Parietal lobe (tissue), 2 donors: ENCODE measurements around the gene RFFL. TPM values are rescaled to one million over a fixed set of nuclear protein-coding genes. Genes with fewer than 3 reads are reported as not detected.

Experiments used
- small RNA-seq: library from RNA; depleted of rRNA; stranded (forward); fragments of <200 nt; gene quantifications from one replicate; pipeline ENCODE3, GENCODE V24; 2014; ENCODE audit warnings: low replicate concordance
- total RNA-seq: library from RNA; depleted of rRNA; stranded (reverse); fragments of >200 nt; gene quantifications from one replicate; pipeline ENCODE4 v1.2.3, GENCODE V29; 2014

RFFL gene
- total RNA-seq, result 15.3 TPM

GRCh38 chr17:35063514-35064223 is at the start of gene RFFL:
TSS of gene RFFL (minus strand) at chr17:35063707. CDS start at chr17:35026553, 37,154 bp downstream.

GRCh38 chr17:34980353-34980680 is 83.2 kb downstream of the RFFL start, which contains the start of gene LIG3:
TSS of gene LIG3 (plus strand) at chr17:34980512. CDS start at chr17:34983006, 2,494 bp downstream.

GRCh38 chr17:34961093-34961911 is 102.2 kb downstream of the RFFL start, which contains the start of the genes CCT6B and ZNF830:
TSS of gene CCT6B (minus strand) at chr17:34961460. CDS start at chr17:34961393, 67 bp downstream.
TSS of gene ZNF830 (plus strand) at chr17:34961540. CDS start at chr17:34961567, 27 bp downstream.

Small RNA genes lying within 50 kb of the gene (small RNA-seq; reads per million reads assigned to genes)
- gene AC004223.1, result not detected
- not detected for gene RNU6-840P

Other genes starting within 250 kb of the RFFL start
- gene CCT6B, start 102.2 kb downstream of the RFFL start, total RNA-seq, result 2.5 TPM
- gene ZNF830, start 102.2 kb downstream of the RFFL start, total RNA-seq, result 16.6 TPM
- 63.9 TPM for gene LIG3, start 83.2 kb downstream of the RFFL start, total RNA-seq
- gene RAD51D, start 56.2 kb upstream of the RFFL start, total RNA-seq, result 23.8 TPM
- gene FNDC8, start 57.9 kb upstream of the RFFL start, total RNA-seq, result not detected
- 33.5 TPM for gene NLE1, start 78.6 kb upstream of the RFFL start, total RNA-seq
- gene UNC45B, start 84.1 kb upstream of the RFFL start, total RNA-seq, result under 0.01 TPM
- gene SLC35G3, start 130.7 kb upstream of the RFFL start, total RNA-seq, result not detected
- 3.1 TPM for gene SLFN5, start 179.4 kb upstream of the RFFL start, total RNA-seq